T-helper 2 cell treated with Interferon-gamma antibody and Interleukin-4, amounts not matched to agents 100 ng/mL and 5 ng/mL, for 36 hours (primary cell): ENCODE results near the gene LHPP. TPM values are rescaled to one million over a fixed set of nuclear protein-coding genes. Genes with fewer than 3 reads are reported as not detected.

ENCODE experiments used
- intact Hi-C: fragments of 100-400 bp; cut with micrococcal nuclease; formaldehyde crosslinking; loops from one replicate; pipeline ENCODE4 v1.15.1; 2023
- total RNA-seq: library from RNA; stranded (reverse); gene quantifications from 2 replicates; pipeline ENCODE4 v1.2.3, GENCODE V29; 2022

Gene LHPP
- total RNA-seq, 1 donor from 2014 or later = 18.0 TPM

DNA sequence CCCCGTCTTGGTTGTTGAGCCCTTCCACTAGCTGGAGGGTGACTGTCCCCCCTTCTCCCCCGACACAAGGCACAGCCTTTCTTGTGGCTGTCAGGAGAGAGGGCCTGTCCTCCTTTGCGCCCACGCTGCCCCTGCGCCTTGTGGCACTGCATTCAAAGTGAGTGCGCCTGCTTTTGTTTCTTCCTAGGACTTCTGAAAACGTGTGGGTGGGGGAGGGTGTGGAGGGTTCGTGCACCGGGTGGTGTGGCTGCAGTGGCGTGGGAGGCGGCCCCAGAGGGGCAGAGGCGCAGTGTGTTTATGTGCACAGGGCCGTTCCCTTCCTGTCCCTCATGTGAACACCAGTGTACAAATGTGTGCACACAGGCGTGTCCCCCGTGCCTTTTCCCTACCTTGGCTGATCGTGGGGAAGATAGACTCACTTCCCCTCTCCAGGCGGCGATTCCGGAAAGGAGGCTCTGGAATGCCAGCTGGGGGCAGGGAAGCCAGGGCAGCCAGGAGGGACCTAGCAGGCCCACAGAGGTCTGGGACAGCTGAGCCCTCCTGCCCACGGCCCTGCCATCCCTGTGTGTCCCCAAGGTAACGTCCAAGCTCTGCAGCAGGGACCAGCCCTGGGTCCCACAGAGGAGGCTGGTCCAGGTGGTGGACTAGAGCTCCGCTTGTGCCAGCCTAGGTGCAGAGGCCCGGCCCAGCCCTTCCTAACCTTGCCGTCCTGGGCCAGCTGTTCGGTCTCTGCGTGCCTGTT, 88.8 kb downstream of the LHPP start:
- intact Hi-C loops = no loop called here

DNA sequence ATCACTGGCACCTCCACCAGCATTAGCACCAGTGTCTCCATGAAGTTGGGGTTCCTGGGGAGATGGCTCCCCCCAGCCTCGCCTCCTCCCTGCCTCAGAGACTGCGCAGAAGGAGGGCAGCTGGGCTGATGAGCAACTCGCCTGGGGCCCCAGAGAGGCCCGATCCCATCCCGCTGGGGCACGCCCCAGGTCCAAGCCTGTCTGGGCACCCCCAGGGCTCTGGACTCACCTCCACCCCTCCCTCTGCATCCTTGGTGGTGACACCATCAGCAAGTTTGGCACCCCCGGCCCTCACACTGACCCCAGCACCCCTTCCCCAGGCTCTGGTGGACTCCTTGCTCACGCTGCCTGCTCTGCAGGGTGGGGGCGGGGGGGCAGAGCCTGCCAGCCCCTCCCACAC, 89.5 kb downstream of the LHPP start:
- intact Hi-C loops = no loop called here

DNA sequence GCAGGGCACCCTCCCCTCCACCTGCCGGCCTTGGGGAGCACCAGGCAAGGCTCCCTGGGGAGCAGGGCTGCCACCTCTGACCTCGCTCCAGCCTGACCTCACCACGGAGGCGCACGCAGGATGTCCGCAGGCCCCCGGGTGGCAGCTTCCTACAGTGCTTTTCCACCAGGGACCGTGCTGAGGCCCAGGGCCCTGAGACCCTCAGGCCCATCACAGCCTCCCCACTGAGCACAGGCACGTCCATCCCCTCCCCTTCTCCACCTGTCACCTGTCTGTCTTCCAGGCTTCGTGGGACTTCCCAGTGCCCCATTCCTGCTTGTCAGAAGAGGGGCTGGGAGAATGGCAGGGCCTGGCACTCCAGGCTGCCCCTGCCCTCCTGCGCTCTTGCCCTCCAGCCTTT, 90.1 kb downstream of the LHPP start:
- intact Hi-C loops = no loop called here

- intact Hi-C loops = no loop called here
Measured at GRCh38 chr10:124552691-124553276, 91.2 kb downstream of the LHPP start.

DNA sequence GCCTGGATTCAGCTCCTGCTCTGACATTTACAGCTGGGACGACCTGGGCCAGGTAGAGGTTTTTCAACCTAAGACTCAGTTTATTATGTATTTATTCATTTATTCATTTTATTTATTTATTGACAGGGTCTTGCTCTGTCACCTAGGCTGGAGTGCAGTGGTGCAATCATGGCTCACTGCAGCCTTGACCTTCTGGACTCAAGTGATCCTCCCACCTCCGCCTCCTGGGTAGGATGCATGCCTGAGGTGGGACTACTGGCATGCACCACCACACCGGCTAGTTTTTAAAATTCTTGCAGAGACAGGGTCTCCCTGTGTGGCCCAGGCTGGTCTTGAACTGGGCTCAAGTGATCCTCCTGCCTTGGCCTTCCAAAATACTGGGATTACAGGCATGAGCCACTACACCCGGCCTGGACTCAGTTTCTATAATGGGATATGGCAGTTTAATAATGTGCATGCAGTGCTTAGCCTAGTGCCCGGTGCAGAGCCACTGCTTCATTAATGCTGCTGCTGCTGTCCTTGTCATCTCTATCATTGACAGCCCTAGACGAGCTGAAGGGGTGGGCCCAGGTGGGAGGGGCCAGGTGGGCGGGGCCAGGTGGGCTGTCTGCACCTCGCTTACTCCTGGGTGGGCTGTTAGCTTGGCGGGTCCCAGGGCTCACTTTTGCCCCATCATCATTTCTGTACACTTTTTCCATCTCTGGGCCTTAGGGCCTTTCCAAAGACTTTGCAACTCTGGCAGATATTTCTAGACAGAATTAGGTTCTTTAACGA, 92.6 kb downstream of the LHPP start:
- intact Hi-C loops = no loop called here

GRCh38 chr10:124557167-124557566, 95.5 kb downstream of the LHPP start:
- intact Hi-C loops = no loop called here

GRCh38 chr10:124557648-124558338, 96.2 kb downstream of the LHPP start:
- intact Hi-C loops = no loop called here

- intact Hi-C loops = no loop called here
Measured at GRCh38 chr10:124558339-124559321, 97.0 kb downstream of the LHPP start.

DNA sequence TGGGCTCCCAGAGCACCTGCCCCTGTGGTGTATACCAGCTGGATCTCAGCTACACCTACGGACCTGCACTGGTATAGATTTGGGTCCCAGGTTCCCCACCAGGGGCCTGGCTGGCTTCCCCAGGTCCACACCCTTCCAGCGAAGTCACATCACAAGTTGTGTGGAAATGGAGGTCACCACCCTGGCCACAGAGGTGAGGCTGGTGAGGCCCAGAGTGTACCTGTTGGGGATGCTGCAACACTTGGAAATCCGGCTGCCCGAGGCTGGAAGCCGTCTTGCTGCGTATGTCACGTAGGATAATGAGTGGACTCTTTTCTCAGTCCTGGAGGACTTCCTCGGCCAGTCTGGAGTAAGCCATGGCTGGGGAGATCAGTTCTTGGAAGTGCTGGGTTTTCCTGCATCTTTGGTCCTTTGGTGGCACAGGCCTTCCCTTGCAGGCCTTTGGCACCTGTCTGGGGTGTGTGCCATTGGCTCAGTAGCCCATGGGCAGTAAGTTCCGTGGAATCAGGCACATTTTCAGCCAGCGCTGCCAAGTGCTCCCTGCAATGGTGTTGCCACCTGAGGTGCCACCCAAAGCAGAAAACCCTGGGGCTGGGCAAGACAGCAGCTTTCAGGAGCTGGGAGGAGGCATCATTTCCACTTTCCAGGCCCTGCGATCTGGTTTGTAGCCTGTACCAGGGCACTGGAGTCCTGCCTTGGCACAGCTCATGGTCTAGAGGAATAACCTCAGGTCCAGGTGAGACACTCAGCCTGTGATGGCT, 97.9 kb downstream of the LHPP start:
- intact Hi-C loops = no loop called here

DNA sequence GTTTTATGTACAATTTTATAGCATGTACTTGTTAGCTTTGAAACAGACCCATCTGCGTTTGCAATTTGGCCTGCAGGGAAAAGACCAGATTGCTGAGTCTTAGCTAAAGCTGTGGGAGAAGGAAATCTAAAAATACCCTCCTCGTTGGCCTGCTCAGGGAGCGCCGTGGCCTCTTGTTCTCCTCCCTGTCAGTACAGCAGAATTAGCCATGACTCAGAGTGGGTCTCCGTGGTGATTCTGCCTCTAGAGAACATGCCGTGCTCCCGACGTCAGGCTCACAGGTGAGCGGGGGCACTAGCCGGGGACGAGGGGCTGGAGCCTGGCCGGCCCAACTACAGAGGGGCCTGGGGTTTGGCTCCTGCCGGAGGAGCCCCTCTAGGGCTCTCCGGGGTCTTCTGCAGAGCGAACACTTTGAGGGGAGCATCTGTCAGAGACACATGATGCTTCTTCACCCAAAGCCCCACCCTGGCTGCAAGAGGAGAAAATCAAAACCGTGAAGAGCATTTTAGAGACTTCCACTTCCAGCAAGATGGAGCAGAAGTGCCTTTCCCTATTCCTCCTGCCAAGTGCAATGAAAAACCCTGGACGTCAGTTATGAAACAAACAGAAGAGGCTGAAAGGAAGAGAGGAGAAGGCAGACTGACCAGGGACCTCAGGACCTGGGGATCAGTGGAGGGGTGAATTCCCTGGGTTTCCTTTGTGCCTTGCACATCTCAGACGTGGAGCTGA, 98.9 kb downstream of the LHPP start:
- intact Hi-C loops = no loop called here

DNA sequence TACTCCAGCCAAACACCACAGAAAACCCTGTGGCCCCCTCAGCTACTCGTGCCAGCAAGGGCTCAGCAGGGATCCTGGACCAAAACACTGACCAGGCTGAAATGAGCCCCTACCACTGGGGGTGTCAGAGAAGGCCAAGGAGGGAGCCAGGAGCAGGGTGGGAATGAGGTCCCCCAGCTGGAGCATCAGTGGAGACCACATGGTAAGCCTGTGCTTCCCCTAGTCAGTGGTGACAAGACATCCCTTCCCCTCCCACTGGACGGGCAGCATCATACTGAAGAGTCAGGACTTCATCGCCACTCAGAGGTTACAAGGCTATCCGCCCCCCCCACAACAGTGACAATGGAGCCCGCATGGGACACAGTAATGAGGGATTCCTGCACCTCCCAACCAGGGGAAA, 99.6 kb downstream of the LHPP start:
- intact Hi-C loops = no loop called here

DNA sequence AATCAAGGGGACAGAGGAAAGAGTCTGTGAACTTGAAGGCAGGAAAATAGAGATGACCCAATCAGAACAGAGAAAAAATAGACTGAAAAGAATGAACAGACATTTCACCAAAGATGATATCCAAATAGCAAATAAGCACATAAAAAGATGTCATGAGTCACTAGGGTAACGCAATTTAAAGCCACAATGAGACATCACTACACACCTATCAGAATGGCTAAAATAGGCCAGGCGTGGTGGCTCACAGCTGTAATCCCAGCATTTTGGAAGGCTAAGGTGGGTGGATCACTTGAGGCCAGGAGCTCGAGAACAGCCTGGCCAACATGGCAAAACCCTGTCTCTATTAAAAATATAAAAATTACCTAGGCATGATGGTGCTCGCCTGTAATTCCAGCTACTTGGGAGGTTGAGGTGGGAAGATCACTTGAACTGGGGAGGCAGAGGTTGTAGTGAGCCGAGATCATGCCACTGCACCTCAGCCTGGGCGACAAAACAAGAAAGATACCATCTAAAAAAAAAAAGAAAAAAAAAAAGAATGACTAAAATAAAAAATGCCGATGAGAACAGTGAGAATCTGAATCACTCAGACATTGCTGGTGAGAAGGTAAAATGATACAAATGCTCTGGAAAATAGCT, 100.9 kb downstream of the LHPP start:
- intact Hi-C loops = no loop called here

DNA sequence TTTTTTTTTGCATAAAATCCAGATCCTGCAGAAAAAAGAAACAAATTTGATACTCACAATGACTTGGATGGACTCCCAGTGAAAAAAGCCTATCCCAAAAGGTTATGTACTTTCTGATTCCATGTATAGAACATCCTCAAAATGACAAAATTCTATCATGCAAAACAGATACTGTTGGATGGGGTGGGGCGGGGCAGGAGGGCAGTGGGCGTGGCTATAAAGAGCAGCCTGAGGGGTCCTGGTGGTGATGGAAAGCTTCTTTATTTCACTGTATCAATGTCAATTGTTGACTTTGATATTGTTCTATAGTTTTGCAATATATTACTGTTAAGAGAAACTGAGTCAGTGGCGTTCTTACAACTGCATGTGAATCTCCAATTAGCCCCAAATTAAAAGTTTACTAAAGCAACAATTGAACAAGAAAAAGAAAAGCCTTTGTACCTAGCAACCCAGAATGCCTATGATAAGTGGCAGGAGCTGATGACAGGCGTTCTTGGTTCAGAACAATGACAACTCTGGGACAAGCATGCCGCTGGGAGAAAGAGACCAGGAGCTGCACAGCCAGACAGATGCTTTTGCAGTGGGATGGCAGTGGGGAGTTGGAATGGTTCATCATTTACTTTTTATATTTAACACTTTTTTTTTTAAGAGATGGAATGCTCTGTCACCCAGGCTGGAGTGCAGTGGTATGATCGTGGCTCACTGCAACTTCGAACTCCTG, 101.9 kb downstream of the LHPP start:
- intact Hi-C loops = no loop called here

GRCh38 chr10:124564881-124565280, 103.3 kb downstream of the LHPP start:
- intact Hi-C loops = no loop called here

DNA sequence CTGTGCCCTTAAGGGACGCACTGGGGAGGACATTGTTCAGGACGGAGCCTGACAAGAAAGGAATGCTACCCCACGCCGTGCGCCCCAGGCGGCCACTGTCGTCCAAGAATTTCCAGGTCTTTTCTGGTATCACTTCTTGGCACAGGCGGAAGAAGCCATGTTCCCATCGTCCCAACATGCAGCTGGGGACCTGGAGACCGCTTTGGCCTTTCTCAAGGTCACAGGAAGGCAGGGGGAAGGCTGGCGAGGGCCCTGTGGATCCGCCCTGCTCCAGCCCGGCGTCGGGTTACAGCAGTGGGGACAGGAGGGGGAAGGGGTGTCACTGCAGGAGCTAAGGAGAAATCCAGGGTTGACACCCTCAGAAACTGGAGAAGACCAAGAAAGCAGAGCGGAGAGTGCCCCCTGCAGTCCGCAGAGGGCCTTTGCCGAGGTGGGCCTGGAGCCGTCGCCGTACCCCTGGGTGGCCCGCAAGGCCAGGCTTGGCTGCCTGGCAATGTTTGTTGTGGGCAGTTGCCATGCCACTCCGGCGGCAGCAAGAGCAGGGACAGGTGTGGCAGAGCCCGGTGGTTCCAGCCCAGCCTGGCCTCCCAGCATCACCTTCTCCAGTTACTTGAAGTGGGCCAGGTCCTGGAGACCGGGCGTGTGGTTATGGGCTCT, 104.1 kb downstream of the LHPP start:
- intact Hi-C loops = no loop called here

DNA sequence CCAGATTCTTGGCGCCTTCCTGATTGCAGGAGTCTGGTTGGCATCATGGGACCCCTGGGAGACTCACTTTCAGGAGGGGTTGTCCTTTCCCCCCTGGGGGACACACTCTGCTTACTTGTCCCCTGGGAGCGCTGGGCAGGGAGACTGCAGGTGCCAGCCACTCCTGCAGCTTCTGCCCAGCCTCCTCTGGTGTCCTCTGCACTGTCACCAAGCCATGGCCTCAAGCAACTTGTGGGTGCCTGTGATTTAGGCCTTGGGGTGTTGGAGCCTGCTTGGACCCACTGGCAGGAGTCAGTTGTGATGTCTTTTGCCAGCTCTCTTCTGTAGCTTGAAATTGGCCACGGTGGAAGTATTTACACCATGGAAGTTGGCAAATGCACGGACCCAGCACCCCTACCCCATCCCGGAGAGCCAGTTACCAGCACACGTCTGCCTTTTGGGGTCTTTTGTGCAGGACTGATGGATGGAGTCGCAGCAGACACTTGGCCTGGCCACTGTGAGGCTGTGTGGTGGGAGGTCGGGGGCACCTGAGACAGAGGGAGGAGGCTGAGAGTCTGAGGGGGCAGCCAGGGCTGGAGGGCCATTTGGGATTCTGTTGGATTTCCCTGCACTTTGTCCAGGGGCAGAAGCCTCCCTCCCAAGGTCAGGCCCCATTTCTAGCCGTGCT, 104.7 kb downstream of the LHPP start:
- intact Hi-C loops = no loop called here
